Suprapubic skin (tissue), 4 donors: ENCODE measurements around the gene DMC1.

Source experiments
- EP300 ChIP-seq: sonication (generic); formaldehyde crosslinking; IDR thresholded peaks from one replicate; pipeline ENCODE4 v1.6.1; 2017; ENCODE audit warnings: antibody characterized with exemption
- POLR2A ChIP-seq, 2 donors: fragments of 450-650 bp; IDR thresholded peaks; one replicate each; pipeline ENCODE4 v1.6.1; 2017; ENCODE audit warnings: antibody characterized with exemption in 2 of 2, mild to moderate bottlenecking in 2 of 2, moderate library complexity in 2 of 2
- POLR2AphosphoS5 ChIP-seq, 3 donors: sonication (generic); formaldehyde crosslinking; IDR thresholded peaks; one replicate each; pipeline ENCODE4 v1.6.1; 2017; ENCODE audit warnings: antibody characterized with exemption in 3 of 3
- TF ChIP-seq, protein P1 (sequence below), 2 donors: fragments of 200-600 bp in 1 of 2; fragments of 450-650 bp in 1 of 2; sonication (generic) in 1 of 2; IDR thresholded peaks; one replicate each; pipeline ENCODE4 v1.5.1; 2016 to 2019; ENCODE audit warnings: antibody characterized with exemption in 2 of 2, mild to moderate bottlenecking in 1 of 2, moderate library complexity in 1 of 2

DNA sequence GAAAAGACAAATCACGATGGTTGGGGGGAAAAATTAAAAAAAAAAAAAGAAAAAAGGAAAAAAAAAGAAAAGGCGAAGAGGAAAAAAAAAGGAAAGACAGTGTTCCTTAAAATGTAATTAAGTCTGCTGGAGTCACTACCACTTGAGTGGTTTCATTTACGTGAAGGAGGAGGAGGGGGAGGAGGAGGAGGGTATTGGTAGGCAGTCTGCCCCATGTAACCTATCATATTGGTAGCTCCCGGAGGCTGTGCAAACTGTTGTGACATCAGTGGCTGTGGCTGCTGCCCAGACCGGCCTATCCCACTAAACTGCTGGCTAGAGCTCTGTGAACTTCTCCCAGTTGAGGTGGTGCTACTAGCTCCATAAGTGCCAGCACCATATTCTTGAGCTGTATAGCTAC, 84.2 kb downstream of the DMC1 start:
- TF ChIP-seq, protein P1, sequence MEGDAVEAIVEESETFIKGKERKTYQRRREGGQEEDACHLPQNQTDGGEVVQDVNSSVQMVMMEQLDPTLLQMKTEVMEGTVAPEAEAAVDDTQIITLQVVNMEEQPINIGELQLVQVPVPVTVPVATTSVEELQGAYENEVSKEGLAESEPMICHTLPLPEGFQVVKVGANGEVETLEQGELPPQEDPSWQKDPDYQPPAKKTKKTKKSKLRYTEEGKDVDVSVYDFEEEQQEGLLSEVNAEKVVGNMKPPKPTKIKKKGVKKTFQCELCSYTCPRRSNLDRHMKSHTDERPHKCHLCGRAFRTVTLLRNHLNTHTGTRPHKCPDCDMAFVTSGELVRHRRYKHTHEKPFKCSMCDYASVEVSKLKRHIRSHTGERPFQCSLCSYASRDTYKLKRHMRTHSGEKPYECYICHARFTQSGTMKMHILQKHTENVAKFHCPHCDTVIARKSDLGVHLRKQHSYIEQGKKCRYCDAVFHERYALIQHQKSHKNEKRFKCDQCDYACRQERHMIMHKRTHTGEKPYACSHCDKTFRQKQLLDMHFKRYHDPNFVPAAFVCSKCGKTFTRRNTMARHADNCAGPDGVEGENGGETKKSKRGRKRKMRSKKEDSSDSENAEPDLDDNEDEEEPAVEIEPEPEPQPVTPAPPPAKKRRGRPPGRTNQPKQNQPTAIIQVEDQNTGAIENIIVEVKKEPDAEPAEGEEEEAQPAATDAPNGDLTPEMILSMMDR (IDR thresholded peaks at IDR 0.05): no peak
- TF ChIP-seq POLR2A (IDR thresholded peaks at IDR 0.05) (no peak), POLR2AphosphoS5 (IDR thresholded peaks at IDR 0.05) (no peak), EP300 (no peak)
